ENCODE results near the gene BTBD16. TPM values are rescaled to one million over a fixed set of nuclear protein-coding genes. Genes with fewer than 3 reads are reported as not detected.

BTBD16 gene
- total RNA-seq, 1 experiment from 2014 or later, result not detected

DNA sequence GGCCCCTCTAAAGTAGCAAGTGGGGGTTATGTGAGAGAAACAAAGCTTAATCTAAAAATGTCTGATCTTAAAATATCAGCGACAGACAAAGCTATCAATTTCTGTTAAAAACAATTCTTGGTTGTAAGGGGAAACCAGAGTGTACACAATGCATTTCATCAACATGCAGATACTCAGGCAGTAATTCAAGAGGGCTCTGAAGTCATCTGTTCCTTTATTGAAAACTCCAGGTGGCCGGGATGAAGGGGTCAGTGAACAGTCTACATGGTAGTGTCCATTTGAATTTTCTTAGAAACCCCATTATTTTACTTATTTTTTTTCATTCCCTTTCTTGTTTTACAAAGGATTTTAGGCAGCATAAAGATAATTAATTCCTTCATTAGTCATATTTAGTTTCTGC lies 36.7 kb upstream of the BTBD16 start:
- no peak overlapping the region for H3K27ac ChIP-seq (ENCODE audit: insufficient read length, low read depth, low read length)
- no peak overlapping the region for H3T11ph ChIP-seq (ENCODE audit: low read length)
- TF ChIP-seq, protein P1, sequence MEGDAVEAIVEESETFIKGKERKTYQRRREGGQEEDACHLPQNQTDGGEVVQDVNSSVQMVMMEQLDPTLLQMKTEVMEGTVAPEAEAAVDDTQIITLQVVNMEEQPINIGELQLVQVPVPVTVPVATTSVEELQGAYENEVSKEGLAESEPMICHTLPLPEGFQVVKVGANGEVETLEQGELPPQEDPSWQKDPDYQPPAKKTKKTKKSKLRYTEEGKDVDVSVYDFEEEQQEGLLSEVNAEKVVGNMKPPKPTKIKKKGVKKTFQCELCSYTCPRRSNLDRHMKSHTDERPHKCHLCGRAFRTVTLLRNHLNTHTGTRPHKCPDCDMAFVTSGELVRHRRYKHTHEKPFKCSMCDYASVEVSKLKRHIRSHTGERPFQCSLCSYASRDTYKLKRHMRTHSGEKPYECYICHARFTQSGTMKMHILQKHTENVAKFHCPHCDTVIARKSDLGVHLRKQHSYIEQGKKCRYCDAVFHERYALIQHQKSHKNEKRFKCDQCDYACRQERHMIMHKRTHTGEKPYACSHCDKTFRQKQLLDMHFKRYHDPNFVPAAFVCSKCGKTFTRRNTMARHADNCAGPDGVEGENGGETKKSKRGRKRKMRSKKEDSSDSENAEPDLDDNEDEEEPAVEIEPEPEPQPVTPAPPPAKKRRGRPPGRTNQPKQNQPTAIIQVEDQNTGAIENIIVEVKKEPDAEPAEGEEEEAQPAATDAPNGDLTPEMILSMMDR (conservative IDR thresholded peaks at IDR 0.05), result no peak
- no peak overlapping the region for H2AFZ ChIP-seq (ENCODE audit: low read length)
- H3K4me3 Mint-ChIP-seq, result no peak overlapping the region
- no peak overlapping the region for H3K23ac ChIP-seq (ENCODE audit: insufficient read length, low read depth, low read length)
- H4K5ac ChIP-seq (ENCODE audit: insufficient read length, low read depth, low read length), result no peak overlapping the region
- no peak overlapping the region for H2BK20ac ChIP-seq (ENCODE audit: low read depth, low read length, poor library complexity, severe bottlenecking)
- H3K79me1 ChIP-seq (ENCODE audit: insufficient read depth, low read depth, low read length, poor library complexity, severe bottlenecking), result no peaks in the 10 kb centered on the region
- H2BK12ac ChIP-seq (ENCODE audit: insufficient read length, low read depth, low read length), result no peak overlapping the region
- H3K4me2 ChIP-seq (ENCODE audit: insufficient read depth, insufficient read length, low read length), result no peak overlapping the region
- no peaks in the 10 kb centered on the region for H3K9me3 ChIP-seq (ENCODE audit: control insufficient read depth, low read depth, low read length)
- peaks cover 30 to 61% (median 58%) of the 10 kb centered on the region in 3 experiments; a peak in 6 of 7 replicates for H3K36me3 Mint-ChIP-seq (ENCODE audit: insufficient read depth in 1 of 3, low read depth in 3 of 3)
- no peak overlapping the region for H2AK5ac ChIP-seq (ENCODE audit: insufficient read length, low read length)
- no peak overlapping the region for H3K9ac ChIP-seq (ENCODE audit: extremely low read depth, insufficient read length, low read length)
- no peak overlapping the region for H2BK5ac ChIP-seq (ENCODE audit: insufficient read length, low read length)
- no peak overlapping the region for H2BK120ac ChIP-seq (ENCODE audit: low read depth, low read length, poor library complexity, severe bottlenecking)
- H3K27me3 ChIP-seq (ENCODE audit: insufficient read depth, low read length), result no peaks in the 10 kb centered on the region
- H3K4me1 Mint-ChIP-seq, result no peaks in the 10 kb centered on the region
- no CpG with 5 or more reads among the region's 2 CpGs for WGBS (ENCODE audit: extremely low coverage, insufficient read length, low lambda C conversion rate)
- no peak overlapping the region for H3K18ac ChIP-seq (ENCODE audit: insufficient read length, low read depth, low read length)
- no peaks in the 10 kb centered on the region for H4K20me1 ChIP-seq (ENCODE audit: control insufficient read depth, insufficient read depth, insufficient read length)
- no peak overlapping the region for H4K91ac ChIP-seq (ENCODE audit: insufficient read length, low read depth, low read length)
- H3K4ac ChIP-seq (ENCODE audit: low read depth, low read length), result no peak overlapping the region
- no peak overlapping the region for H4K8ac ChIP-seq (replicated peaks; ENCODE audit: insufficient read length, low read depth, low read length)
- H3K27me3 Mint-ChIP-seq (ENCODE audit: low read depth), result no peaks in the 10 kb centered on the region
- H3K23me2 ChIP-seq (ENCODE audit: insufficient read length, low read depth, low read length, poor library complexity, severe bottlenecking), result no peaks in the 10 kb centered on the region
- H3K79me2 ChIP-seq (ENCODE audit: insufficient read depth, low read length), result no peaks in the 10 kb centered on the region
- H3K56ac ChIP-seq (ENCODE audit: insufficient read length, low read depth, low read length), result no peak overlapping the region
- no peak for DNase-seq
- H3K14ac ChIP-seq (ENCODE audit: insufficient read depth, low read length), result no peak overlapping the region
- H3K4me1 ChIP-seq (ENCODE audit: insufficient read depth, low read length), result no peaks in the 10 kb centered on the region
- H3K9me3 Mint-ChIP-seq, result no peaks in the 10 kb centered on the region
- no peak overlapping the region for H2BK15ac ChIP-seq (ENCODE audit: low read depth, low read length)
- H3K27ac Mint-ChIP-seq, result 0 out of 7 replicates have a peak overlapping the region, but pooled peaks of 1 of the 3 experiments have one; percentile 66
